GM21447 (cell line): ENCODE results near the gene CMC2.

ENCODE experiments used
- ATAC-seq: cut with Tn5 transposase; IDR thresholded peaks from one replicate; pipeline ENCODE4 v1.9.1; 2021; ENCODE audit not compliant: unreplicated experiment

Gene CMC2

GRCh38 chr16:81006813-81007695 is at the start of gene CMC2, which contains the start of gene CENPN:
Gene CMC2, minus strand, starts transcription at chr16:81006885. Its CDS starts 9,491 bp downstream, at chr16:80997394.
Gene CENPN, plus strand, starts transcription at chr16:81007214. Its CDS starts 4,726 bp downstream, at chr16:81011940.
- ATAC-seq = peak; percentile 84

GRCh38 chr16:81053761-81054160 is 47.1 kb upstream of the CMC2 start:
- no peak for ATAC-seq

- no peak for ATAC-seq
Observed at GRCh38 chr16:81042821-81043220, 36.1 kb upstream of the CMC2 start.

GRCh38 chr16:81041696-81042095 is 35.0 kb upstream of the CMC2 start:
- no peak for ATAC-seq

DNA sequence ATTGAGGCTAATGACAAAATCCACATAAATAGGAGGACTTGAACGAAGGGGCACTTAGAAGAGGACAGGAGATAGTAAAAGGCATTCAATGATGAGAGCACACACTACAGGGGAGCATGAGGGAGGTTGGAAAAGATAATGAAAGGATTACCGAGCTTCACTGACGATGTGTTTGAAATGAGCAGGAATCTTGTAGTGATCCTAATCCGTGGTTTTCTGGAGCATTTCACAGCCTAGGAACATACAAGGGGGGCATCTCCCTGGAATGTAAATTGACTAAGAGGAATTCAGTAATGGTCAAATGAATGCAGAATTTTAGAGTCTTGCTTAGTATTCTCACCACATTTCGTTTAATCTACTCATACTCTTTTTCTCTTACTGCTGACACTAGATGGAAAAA is 34.2 kb upstream of the CMC2 start:
- ATAC-seq = no peak

- no peak for ATAC-seq
Observed at GRCh38 chr16:81040131-81040530, 33.4 kb upstream of the CMC2 start.

- ATAC-seq = no peak
Observed at GRCh38 chr16:81036751-81037350, 30.2 kb upstream of the CMC2 start.

- peak; percentile 56 for ATAC-seq
Observed at GRCh38 chr16:81035975-81036750, 29.5 kb upstream of the CMC2 start.

DNA sequence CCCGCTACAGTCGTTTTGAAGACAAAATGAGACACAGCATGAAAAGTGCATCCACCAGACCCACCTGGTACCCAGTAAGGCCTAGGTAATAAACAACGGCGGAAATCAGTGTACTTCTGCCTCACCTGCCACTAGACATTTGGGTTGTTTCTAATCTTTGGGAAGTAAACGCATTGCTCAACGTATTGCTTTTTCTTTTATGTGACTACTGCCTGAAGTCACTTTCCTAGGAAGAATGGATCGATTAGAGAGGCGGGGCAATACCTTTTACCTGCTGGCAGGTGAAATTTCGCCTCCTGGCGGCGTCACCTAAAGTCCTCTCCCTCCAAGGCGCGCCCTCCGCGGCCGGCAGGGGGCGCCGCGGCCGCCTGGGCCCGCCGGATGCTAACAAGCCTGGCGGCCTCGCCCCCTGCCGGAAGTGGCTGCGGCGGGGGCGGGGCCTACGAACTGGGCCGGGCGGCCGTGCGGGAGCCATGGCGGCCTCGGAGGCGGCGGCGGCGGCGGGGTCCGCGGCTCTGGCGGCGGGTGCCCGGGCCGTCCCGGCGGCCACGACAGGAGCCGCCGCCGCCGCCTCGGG is 28.8 kb upstream of the CMC2 start, which contains the start of gene ATMIN:
ATMIN (plus strand) TSS at position 445 of the 577 bp plus-strand sequence; CDS start at position 474, 29 bp downstream.
- peak; percentile 76 for ATAC-seq

GRCh38 chr16:81029930-81030604 is 23.4 kb upstream of the CMC2 start:
- ATAC-seq = no peak

GRCh38 chr16:81026429-81026828 is 19.7 kb upstream of the CMC2 start:
- ATAC-seq = no peak

- no peak for ATAC-seq
Observed at GRCh38 chr16:81018496-81018895, 11.8 kb upstream of the CMC2 start.

DNA sequence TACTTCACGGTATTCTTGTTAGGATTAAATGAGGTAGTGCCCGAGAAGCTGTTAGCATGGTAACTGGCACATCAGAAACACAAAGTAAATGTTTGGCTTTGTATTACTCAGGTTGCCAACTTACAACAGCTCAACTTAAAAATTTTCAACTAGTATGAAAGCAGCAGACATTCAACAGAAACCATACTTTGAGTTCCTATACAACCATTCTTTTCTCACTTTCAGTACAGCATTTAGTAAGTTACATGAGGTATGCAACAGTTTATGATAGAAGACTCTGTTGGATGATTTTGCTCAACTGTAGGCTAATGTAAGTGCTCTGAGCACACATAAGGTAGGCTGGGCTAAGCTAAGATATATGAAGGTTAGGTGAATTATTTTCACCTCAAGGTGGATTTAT is 8.0 kb upstream of the CMC2 start:
- ATAC-seq = no peak

DNA sequence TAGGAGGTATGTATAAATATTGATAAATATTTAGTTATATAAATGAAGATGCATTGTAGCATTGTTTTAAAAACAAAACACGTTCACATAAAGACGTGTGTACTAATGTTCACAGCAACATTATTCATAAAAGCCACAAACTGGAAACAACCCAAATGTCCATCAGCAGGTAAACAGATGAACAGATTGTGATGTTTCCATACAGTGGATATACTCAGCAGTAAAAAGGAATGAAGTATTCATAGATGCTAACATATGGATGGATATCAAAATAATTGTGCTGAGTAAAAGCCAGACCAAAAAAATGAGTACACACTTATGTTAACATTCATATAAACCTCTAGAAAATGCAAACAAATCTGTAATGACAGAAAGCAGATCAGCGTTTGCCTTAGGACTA is 6.3 kb upstream of the CMC2 start:
- no peak for ATAC-seq

DNA sequence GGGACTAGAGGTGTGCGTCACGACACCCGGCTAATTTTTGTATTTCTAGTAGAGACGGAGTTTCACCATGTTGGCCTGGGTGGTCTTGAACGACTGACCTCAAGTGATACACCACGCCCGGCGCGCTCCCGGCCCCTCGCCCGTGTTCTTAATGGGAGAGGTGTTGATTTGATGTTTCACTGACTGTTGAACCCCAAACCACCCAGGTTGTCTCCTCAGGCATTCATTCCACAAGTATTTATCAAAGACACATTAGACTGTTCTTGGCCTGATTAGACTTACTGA is 1.8 kb upstream of the CMC2 start:
- no peak for ATAC-seq

DNA sequence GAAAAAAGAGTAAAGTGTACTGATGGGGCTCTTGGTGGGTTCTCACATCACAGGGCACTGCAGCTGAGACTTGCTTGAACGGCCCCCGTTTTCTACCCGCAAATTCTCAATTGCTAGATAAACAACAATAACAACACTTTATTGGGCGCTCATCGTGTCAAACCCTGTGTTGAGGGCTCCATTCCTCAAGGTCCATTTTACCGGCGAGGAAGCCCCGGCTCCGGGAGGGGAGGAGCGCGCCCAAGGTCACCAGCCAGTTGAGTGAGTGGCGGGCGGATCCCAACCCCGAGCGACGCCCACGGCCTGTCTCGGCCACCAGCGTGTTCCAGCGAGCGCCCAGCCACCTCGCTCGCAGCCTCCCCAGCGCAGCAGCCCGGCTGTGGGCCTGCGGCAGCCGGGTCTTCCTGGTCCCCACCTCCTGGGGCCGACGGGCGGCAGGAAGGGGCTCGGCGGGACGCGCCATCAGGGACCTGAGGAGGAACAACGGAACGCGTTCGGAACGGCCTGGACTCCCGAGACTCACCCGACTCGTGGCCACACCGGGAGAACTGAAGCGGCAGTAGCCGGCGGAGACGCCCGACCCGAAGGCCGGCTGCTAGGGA is 373 bp downstream of the CMC2 start:
- ATAC-seq = peak; percentile 35

- ATAC-seq = no peak
Observed at GRCh38 chr16:81005610-81006161, 999 bp downstream of the CMC2 start.

DNA sequence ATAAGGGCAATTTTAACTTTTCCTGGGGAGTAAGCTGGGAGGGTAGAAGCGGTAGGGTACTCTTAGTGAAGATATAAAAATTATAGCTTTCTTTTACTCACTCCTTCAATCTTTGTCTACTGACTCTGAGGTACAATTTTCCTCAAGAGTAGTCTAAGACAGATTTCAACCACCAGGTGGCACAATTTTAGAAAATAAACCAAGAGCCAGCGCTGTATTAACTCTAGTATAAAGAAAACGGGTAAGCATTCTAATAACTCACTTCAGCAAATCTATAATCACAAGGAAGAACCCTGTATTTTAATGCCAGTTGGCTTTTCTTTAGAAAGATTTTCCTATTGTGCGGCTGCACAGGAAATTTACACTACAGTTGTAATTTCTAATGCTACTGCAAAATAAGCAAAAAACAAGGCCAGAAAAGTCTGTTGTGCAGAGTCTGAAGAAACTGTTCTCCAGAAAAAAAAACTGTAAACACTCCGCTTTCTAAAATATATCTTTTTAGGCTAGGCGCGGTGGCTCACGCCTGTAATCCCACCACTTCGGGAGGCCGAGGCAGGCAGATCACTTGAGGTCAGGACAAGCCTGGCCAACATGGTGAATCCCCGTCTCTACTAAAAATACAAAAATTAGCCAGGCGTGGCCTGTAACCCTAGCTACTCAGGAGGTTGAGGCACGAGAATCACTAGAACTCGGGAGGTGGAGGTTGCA is 1.9 kb downstream of the CMC2 start:
- no peak for ATAC-seq
